GM12873 (cell line): ENCODE results near the gene FRMD5.

Experiments
- CTCF ChIP-seq: IDR thresholded peaks from 2 replicates; pipeline ENCODE4 v1.5.1; 2012; ENCODE audit warnings: low read depth, mild to moderate bottlenecking, moderate library complexity, low read length, control low read depth; ENCODE audit not compliant: insufficient read depth; ENCODE audit errors: missing control alignments

FRMD5 gene

GRCh38 chr15:44130778-44131177 is 64.3 kb downstream of the FRMD5 start:
- TF ChIP-seq CTCF: no peak

GRCh38 chr15:44129911-44130310 is 65.2 kb downstream of the FRMD5 start:
- TF ChIP-seq CTCF: no peak

GRCh38 chr15:44128443-44128842 is 66.6 kb downstream of the FRMD5 start:
- TF ChIP-seq CTCF: no peak

- TF ChIP-seq CTCF: no peak
Measured at GRCh38 chr15:44125879-44126278, 69.2 kb downstream of the FRMD5 start.

GRCh38 chr15:44102675-44103254 is 92.3 kb downstream of the FRMD5 start:
- TF ChIP-seq CTCF: no peak

GRCh38 chr15:44101944-44102343 is 93.1 kb downstream of the FRMD5 start:
- no peak for TF ChIP-seq CTCF

- no peak for TF ChIP-seq CTCF
Measured at GRCh38 chr15:44101286-44101685, 93.8 kb downstream of the FRMD5 start.
